ENCODE measurements around the gene IL15RA.

- TF ChIP-seq CTCF (IDR thresholded peaks at IDR 0.05; ENCODE audit: low read depth, low read length, missing input control) (no peak), FOXA1 (IDR thresholded peaks at IDR 0.05) (no peak), HNF4A (conservative IDR thresholded peaks at IDR 0.05) (no peak), SP1 (IDR thresholded peaks at IDR 0.05) (no peak), EGR1 (IDR thresholded peaks at IDR 0.05; ENCODE audit: low read depth in 2 of 2) (no peak), JUND (IDR thresholded peaks at IDR 0.05) (no peak), ZBTB33 (IDR thresholded peaks at IDR 0.05) (no peak), REST (IDR thresholded peaks at IDR 0.05) (no peak), FOXA2 (IDR thresholded peaks at IDR 0.05) (no peak), ATF3 (IDR thresholded peaks at IDR 0.05) (no peak), TAF1 (conservative IDR thresholded peaks at IDR 0.05) (no peak), RAD21 (IDR thresholded peaks at IDR 0.05) (no peak)
These were observed 39.1 kb downstream of the IL15RA start for GRCh38 chr10:5938291-5938690.
